T-helper 1 cell (primary cell): ENCODE data around the gene UBE2S.
"Not testable (repeated sequence)": the region's sequence is repeated elsewhere in the genome, so short reads cannot be mapped to it uniquely, and the experiment has no call there.

Experiments used
- DNase-seq, 5 donors: peaks; one replicate each; pipeline ENCODE4 v3.0.0-alpha.2; 2012 to 2020

Gene UBE2S

DNA sequence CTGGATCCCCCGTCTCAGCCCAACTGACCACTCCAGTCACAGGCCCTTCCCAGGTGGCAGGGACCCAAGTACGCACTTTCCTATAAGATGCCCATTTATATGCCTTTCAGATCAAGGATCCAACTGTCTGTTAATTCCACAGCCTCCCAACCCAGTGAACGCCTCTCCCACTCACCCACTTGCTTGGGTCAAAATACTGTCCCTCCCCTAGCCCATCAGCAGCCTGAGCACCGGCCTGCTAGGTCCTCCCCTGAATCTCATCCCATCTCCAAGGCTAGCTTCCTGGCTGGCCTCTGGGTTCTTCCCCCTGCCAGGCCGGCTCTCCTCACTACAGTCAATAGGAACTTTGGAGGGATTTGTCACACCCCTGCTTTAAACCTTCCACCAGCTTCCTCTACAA lies 1.9 kb downstream of the UBE2S start:
- DNase-seq, result no peak

DNA sequence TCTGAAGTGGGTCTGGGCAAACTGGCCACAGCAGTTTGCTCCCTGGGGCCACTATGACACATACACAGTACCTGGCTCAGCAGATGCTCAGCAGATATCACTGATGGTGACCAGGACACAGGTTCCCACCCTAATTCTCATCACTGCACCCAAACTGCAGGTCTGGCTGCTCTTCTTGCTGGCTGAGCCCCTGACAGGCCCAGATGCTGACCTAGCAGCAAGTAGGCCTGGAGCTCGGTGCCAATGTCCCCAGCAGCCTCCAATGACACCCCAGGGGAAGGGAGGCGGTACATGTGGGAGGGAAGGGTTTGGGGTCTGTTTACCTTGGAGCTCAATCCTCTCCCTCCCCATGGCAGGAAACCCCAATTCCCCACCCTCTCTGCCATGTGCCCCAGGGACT lies 5.1 kb downstream of the UBE2S start:
- no peak for DNase-seq

DNA sequence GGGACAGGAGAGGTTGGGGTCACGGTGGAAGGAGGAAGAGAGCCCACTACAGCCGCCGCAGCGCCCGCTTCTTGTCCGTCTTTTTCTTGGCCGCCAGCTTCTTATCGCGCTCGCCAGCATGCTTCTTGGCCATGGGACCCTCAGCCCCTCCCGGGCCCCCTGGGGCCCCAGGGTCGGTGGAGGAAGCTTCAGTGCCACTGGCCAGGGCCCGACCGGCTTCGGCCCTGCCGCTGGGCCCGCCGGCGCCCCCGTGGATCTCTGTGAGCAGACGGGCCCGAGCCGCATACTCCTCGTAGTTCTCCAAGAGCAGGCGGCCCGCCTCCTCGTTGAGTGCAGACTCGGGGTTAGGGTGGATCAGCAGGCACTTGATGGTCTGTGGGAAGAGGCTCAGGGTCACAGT lies 6.2 kb downstream of the UBE2S start:
- not testable (repeated sequence) for DNase-seq

DNA sequence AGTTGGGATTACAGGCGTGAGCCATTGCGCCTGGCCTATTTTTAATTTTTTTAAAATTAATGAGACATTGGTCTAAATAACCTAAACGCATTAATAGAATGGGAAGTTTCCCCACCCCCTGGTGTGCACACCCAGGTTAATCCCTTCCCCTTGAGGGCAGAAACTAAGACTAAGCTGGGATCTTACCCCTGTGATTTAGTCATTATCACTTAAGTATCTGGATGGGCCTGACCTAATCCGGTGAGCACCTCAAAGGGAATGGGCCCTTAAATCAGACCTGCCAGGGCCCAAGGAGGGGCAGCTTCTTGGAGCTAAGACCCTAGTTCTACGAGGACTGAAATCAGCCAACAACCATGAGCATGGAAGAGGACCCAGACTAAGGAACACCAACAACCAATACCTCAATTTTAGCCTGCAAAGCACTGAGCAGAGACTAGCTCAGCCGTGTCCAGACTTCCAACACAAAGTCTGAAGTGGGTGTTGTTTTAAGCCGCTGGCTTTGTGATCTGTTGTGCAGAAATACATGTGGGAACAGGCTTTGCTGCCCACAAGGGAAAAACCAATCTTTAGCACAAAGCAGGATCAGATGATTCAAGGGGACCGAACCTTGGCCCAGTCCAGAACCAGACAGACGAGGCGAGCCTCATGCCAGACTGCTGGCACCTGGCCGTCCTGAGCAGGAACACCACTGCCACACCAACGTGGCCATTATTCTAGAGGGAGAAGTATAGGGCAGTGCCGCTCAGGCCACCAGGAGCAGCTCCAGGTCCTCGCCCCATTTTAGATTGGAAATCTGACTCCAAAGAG lies 7.1 kb downstream of the UBE2S start:
- DNase-seq, result no peak

DNA sequence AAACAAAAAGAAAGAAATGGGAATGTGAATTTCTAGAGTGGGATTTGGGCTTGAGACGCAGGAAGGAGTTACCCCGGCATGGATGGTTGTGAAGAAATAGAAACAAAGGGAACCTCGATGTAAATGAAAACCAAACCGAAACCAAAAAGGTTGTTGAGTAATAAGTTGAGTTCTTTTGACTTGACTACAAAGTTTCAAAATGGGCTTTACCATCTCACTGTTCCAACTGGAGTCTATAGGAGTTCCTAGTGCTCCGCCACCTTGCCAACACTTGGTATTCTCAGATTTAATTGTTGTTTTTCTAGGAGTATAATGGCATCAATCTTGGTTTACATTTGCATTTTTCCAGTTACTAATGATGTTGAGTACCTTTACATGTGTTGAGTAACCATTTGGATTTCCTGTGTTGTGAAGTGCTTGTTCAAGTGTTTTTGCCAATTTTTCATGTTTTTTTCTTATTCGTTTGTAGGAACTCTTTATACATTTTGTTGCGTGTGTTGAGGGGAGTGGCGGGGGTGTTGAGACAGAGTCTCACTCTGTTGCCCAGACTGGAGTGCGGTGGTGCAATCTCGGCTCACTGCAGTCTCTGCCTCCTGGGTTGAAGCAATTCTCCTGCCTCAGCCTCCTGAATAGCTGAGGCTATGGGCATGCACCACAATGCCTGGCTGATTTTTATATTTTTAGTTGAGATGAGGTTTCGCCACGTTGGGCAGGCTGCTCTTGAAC lies 9.2 kb downstream of the UBE2S start:
- peak in 1 of 5 donors; percentile 45 for DNase-seq

DNA sequence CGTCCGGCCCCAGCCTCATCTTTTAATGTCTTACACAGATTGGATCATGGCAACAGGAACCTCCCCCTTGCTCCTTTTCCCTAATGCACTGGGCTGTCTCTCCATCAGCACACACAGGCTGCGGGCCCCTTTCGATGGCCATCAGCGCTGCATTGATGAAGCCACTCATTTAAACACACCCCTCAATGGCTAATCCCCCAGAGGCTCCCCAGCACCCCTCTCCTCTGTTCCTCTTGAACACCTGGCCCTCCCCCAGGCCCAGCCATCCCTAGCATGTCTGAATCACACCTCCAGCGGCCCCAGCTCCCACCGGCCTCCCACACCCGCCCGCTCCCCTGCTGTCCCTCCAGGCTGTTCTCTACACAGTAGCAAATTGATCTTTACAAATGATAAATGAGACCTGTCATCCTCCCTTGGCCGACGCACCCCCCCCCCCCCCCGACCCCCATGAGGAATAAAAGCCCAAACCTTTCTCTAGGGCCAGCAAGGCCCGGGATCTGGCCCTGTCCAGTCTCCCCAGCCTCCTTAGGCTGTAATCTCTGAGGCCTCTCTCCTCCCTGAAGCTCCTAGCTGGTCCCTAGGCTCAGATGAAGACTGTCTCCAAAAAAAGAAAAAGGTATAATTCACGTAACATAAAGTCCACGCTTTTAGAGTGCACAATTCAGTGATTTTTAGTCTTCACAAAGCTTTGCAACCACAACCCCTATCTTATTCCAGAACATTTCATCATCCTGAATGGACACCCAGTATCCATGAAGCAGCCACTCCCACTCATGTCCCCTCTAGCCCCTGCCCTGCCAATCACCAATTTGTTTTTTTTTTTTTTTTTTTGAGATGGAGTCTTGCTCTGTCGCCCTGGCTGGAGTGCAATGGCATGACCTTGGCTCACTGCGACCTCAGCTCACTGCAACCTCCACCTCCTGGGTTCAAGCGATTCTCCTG lies 14.5 kb downstream of the UBE2S start:
- no peak for DNase-seq

DNA sequence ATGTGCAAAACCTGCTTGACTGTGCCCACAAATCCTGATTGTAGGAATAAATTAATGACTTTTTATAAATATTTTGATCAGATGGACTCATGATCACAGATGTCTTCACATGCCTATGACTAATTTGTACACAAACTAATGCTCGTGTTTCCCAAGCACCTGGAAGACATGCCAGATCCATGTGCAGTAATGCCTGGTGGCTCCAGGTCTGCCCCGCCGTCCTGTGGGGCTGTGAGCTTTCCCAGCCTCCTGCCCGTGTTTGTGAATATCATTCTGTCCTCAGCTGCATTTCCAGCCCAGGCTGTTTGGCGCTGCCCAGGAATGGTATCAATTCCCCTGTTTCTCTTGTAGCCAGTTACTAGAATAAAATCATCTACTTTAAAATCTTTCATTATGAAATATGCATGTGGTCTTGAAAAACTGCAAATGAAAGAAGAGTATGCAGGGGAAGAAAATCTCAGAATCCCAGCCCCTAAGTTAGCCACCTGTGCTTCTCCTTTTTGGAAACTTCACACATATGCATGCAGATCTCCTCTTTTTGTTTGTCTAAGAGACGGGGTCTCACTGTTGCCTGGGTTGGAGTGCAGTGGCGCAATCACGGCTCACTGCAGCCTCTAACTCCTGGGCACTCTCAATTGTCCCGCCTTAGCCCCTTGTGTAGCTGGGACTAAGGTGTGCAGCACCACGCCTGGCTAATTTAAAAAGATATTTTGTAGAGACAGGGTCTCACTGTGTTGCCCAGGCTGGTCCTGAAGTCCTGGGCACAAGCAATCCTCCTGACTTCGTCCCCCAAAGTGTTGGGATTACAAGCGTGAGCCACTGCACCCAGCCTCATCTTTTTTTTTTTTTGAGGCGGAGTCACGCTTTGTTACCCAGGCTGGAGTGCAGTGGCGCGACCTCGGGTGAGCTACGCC lies 15.6 kb downstream of the UBE2S start:
- DNase-seq, result no peak

DNA sequence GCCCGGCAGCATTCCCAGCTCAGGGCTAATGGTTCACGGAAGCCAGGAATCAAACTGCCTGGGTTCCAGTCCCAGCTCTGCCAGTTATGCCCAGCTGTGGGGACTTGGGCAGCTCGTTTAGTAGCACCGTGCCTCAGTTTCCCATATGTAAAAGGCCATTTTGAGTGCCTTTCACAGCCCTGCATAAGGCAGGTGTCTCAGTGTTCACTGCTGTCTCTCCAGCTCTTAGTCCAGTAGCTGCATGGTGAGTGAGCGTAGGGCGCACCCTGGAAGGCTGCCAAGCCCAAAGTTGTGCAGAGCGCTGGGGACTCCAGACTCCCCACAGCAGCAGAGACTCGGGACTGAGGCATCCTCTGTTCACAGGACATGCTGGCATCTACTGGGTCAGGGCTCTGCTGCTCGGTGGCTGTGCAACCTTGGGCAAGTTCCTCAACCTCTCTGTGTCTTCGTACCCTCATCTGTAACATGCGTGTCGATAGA lies 16.4 kb downstream of the UBE2S start:
- no peak for DNase-seq

DNA sequence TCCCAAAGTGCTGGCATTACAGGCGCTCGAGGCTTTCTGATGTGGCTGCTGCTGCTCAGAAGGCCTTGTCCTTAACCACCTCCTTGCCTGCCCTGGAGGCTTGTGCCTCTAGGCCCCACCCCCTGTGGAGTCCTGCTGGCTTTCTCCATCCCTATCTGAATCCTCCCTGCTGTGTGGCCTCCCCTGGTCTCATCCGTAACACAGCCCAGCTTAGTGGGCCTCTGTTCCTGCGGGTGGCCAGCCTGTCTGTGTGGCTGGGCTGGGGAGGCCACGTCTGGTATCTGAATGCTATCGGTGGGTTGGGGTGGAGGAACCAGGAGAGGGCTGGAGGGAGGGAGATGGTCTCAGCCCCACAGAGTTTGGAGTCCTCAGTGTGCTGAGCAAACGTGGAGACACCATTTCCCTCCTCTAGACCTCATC lies 17.1 kb downstream of the UBE2S start:
- no peak for DNase-seq

DNA sequence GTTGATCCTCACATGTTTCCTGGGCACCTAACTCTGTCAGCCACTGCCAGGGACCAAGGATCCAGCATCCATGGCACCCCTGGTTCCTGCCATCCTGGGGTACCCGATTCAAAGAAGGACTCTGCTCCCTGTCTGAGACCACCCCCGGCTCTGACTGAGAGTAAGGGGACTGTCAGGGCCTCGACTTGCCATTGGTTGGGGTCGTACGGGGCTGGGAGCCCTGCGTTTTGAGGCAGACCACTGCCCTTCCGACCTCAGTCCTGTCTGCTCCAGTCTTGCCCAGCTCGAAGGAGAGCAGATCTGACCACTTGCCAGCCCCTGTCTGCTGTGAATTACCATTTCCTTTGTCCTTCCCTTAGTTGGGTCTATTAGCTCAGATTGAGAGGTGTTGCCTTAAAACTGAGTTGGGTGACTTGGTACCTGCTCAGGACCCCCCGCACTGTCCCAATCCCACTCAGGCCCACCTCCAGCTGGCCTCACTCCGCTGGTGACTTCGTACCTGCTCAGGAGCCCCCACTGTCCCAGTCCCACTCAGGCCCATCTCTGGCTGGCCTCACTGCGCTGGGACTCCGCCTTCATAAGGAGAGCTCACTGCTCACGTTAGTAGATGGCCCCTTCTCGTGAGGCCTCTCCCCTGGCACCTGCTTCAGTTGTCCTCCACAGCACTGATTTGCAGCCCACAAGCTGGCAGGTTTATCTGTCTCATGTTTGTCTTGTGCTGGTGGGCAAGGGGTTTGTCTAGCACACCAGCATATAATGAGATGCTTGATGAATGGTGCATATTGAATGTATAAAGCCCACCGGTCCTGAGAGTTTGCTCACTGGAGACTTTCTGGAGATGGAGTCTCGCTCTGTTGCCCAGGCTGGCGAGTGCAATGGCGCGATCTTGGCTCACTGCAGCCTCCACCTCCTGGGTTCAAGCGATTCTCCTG lies 17.9 kb downstream of the UBE2S start:
- DNase-seq, result no peak

DNA sequence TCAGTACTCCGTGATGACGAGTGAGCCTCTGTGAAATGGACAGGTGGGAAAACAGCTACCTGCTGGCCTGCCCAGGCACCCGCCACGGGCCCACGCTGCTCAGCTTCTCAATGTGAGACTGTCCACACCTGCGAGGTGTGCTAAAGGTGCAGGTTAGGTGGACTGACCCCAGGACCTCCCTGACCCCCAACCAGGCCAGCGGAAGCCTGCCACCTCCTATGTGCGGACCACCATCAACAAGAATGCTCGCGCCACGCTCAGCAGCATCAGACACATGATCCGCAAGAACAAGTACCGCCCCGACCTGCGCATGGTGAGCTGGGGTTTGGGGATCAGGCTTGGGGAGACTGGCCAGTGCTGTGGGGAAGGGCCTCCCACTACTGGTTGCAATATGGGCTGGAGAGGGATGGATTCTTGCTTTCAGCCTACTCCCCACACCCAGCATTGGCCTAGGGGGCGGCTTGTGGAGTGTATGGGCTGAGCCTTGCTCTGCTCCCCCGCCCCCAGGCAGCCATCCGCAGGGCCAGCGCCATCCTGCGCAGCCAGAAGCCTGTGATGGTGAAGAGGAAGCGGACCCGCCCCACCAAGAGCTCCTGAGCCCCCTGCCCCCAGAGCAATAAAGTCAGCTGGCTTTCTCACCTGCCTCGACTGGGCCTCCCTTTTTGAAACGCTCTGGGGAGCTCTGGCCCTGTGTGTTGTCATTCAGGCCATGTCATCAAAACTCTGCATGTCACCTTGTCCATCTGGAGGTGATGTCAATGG lies 19.7 kb downstream of the UBE2S start:
- no peak for DNase-seq

DNA sequence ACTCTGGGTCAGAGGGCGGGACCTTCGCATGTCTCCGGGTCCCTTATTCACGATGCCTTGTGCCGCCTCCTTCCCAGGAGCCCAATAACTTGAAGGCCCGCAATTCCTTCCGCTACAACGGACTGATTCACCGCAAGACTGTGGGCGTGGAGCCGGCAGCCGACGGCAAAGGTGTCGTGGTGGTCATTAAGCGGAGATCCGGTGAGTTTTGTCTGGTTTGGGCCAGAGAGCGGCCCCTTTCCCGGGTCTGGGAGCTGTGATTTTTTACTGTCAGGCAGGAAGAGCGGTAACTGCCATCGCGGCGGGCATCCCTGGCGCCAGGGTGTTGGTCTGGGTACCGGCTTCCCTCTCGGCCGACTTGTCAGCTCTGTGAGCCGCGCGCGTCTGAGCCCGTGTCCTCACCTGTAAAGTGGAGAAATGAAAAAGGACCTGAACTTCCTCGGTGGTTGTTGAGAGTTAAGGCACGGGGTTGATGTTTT lies 21.1 kb downstream of the UBE2S start:
- peak in 1 of 5 donors; percentile 23 for DNase-seq

DNA sequence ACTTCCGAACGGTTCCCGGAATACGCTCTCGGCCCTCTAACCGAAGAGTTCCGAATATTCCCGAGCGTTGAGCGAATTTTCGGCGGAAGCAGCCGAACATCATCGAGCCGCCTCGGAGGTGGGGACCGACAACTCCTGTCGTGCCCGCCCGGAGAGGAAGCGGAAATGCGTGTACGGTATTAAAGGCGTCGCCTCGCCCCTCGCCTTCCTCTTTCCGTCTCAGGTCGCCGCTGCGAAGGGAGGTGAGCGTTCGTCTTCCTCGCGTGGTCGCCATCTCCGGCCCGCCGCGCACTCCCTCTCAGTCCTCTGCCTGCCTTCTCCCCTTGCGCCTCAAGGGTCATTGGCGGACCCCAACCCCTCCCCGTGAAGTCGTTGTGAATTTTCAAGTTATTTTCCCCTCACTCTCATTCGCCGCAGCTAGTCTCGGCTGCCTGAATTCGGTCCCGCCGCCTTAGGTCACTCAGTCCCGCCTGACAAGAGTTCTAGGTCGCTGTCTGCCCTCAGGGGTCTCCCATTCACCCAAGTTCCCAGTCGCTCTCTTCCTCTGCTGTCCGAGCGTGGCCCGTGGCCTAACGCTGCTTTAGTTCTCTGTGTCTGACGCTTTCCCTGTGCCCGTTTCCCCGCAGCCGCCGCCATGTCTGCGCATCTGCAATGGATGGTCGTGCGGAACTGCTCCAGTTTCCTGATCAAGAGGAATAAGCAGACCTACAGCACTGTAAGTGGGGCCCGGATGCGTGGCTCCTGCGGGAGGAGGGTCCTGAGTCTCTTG lies 21.7 kb downstream of the UBE2S start, which contains the start of gene RPL28:
Gene RPL28, plus strand, starts transcription at position 209 of the 769 bp plus-strand sequence. Its CDS starts 426 bp downstream, at position 635.
- DNase-seq, result peak; percentile 94 to 99 (median 97)

DNA sequence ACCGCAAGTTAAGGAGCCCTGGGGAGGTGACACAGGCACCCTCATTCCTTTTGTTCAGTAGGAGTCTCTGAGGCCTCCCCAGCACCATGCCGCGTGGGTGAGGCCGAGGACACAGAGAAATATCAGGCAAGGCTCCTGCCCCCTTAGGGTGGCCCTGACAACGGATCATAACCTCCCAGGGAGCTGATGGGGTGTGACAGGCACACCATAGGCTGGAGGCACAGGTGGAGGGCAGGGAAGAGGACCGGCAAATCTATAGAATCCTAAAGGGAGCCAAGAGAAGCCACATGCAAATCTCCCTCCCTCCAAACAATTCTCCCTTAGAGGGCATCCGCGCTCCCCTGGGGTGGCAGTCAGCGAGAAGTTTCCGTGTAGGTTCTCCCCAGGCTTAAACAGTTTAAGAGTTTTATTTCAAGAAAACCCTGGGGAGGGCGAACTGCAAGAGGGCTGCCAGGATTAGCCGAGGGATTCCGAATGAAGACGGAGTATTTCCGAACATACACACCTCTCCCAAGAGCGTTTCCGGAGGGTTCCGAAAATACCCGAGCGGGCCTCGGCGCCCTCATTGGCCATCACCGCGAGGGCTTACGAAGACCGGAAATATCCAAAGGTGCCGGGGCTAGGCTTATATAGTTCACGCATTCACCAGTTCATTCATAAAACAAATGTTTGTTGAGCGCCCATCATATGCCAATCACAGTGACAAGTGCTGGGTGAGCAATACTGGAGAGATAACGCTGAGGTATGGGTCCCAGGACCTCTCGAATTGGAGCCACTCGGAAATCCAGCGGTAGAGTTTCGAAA lies 22.5 kb downstream of the UBE2S start:
- DNase-seq, result peak; percentile 84 to 96 (median 93)

DNA sequence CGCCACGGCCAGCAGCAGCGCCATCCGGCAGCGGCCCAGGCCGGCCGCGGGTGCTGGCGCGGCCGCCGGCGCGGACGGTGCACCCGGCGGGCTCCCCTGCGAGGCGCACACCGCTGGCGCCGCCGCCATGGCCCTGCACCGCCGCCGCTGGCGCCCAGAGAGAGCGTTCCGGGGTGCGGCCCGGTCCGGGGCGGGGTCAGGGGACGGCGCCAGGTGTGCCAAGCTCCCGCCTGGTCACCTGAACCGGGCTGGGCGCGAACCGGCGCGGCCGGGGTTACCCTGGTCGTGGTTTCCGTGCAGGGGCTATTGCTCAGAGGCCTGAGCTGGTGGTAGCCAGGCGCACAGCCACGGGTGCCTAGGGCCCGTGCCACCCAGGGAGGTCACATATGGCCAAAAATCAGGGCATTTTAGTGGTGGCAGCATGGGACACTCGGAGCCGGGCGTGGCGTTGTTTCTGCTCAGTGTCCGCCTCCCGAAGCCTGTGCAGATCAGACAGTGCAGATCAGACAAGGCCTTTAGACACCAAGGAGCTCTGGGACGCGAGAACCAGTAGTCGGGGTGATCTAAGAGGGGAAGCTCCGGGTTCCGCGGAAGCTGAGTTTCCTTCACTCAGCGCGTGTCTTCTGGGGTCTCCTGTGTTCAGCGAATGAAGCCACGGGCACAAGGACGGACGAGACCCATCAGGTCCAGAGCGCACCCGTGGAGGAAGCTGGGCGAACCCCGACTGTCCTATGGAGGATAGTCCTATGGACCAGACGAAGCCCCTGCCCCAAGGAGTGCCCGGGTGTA lies 23.3 kb downstream of the UBE2S start, which contains the start of gene TMEM238:
Gene TMEM238, minus strand, starts transcription at position 162 of the 789 bp plus-strand sequence. Its CDS starts 33 bp downstream, at position 129.
- DNase-seq, result peak in 2 of 5 donors; percentile 33 to 37

DNA sequence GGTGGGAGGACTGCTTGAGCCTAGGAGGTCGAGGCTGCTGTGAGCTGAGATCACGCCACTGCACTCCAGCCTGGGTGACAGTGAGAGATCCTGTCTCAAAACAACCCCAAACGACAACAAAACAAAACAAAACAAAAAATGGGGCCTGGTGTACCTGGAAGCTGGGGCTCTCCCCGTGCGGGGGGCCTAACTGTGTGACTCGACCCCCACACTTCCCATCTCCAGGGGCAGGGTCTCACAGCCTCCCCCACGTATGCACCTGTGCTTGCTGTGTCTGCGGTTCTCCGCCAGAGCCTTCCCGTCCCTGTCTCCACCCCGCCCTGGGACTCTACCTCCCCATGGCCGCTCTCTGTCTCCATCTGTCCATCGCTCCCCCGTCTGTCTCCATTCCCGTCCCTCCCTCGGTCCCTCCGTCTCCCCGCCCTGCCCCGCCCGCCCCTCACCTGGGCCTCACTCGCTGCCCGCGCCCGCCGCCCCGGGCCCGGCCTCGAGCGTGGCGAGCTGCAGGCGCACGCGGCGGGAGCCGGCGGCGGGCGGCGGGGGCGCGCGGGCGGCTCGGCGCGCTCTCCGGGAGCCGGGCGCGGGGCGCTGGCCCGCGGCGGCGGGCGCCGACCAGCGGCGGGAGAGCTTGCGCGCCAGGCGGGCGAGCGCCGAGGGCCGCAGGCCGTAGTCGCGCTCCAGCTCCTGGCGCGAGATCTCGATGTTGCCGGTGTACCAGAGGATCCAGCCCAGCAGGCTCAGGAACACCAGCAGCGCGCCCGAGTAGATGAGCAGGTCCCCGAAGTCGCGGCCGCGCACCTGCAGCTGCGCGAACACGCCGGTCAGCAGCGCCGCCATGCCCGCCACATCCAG lies 24.1 kb downstream of the UBE2S start:
- peak in 3 of 5 donors; percentile 38 to 63 (median 40) for DNase-seq
